Stimulated activated CD8-positive, alpha-beta memory T cell treated with anti-CD3 and anti-CD28 coated beads, Interleukin-12 subunit alpha, Interleukin-12 subunit beta, amount 100 ng/mL, for 4 hours (primary cell): Measurements from ENCODE around the gene SNORC.

Experiments
- DNase-seq: peaks from one replicate; pipeline ENCODE4 v3.0.0-alpha.2; 2020; ENCODE audit warnings: low read depth

Gene SNORC

GRCh38 chr2:232869138-232870017, 686 bp upstream of the SNORC start:
- DNase-seq = no peak

GRCh38 chr2:232870766-232871371, 805 bp downstream of the SNORC start:
- DNase-seq = no peak

GRCh38 chr2:232871418-232871834, 1.4 kb downstream of the SNORC start:
- DNase-seq = no peak

GRCh38 chr2:232871835-232872736, 2.0 kb downstream of the SNORC start:
- no peak for DNase-seq

GRCh38 chr2:232872826-232873225, 2.8 kb downstream of the SNORC start:
- DNase-seq = no peak

- DNase-seq = no peak
Observed at GRCh38 chr2:232873292-232873908, 3.3 kb downstream of the SNORC start.

GRCh38 chr2:232873909-232874641, 4.0 kb downstream of the SNORC start:
- DNase-seq = no peak

GRCh38 chr2:232874677-232875223, 4.7 kb downstream of the SNORC start:
- DNase-seq = no peak

GRCh38 chr2:232875256-232876121, 5.4 kb downstream of the SNORC start:
- no peak for DNase-seq

- DNase-seq = no peak
Observed at GRCh38 chr2:232876161-232876977, 6.3 kb downstream of the SNORC start.

GRCh38 chr2:232876978-232877441, 6.9 kb downstream of the SNORC start:
- DNase-seq = no peak

- DNase-seq = no peak
Observed at GRCh38 chr2:232877940-232878511, 8.0 kb downstream of the SNORC start.

- no peak for DNase-seq
Observed at GRCh38 chr2:232878855-232879617, 9.0 kb downstream of the SNORC start.

GRCh38 chr2:232879618-232880494, 9.8 kb downstream of the SNORC start:
- no peak for DNase-seq

GRCh38 chr2:232880764-232881351, 10.8 kb downstream of the SNORC start:
- no peak for DNase-seq

GRCh38 chr2:232882085-232882484, 12.0 kb downstream of the SNORC start:
- no peak for DNase-seq
